Endodermal cell (in vitro differentiated cells): Measurements from ENCODE around the gene RBM18. TPM values are rescaled to one million over a fixed set of nuclear protein-coding genes. Genes with fewer than 3 reads are reported as not detected.

Experiments
- DNase-seq: peaks from one replicate; pipeline ENCODE4 v3.0.0-alpha.2; 2017
- H3K27ac ChIP-seq: 2 replicates; pipeline ENCODE4 v1.5.1; 2013; ENCODE audit warnings: mild to moderate bottlenecking, low read depth, low read length, moderate library complexity
- H3K27me3 ChIP-seq: 2 replicates; pipeline ENCODE4 v1.6.1; 2013; ENCODE audit warnings: mild to moderate bottlenecking, low read length, moderate library complexity; ENCODE audit not compliant: insufficient read depth, control insufficient read depth, poor library complexity, severe bottlenecking
- H3K36me3 ChIP-seq: 2 replicates; pipeline ENCODE4 v1.7.0; 2013; ENCODE audit warnings: mild to moderate bottlenecking, low read length, moderate library complexity; ENCODE audit not compliant: control insufficient read depth, insufficient read depth
- H3K4me1 ChIP-seq: one replicate; pipeline ENCODE4 v1.7.0; 2013; ENCODE audit warnings: low read length; ENCODE audit not compliant: control insufficient read depth, insufficient read depth
- H3K4me3 ChIP-seq: 2 replicates; pipeline ENCODE4 v1.5.1; 2013; ENCODE audit warnings: mild to moderate bottlenecking, low read length, moderate library complexity
- H3K9ac ChIP-seq: 2 replicates; pipeline ENCODE4 v1.6.1; 2013; ENCODE audit warnings: mild to moderate bottlenecking, low read length, moderate library complexity; ENCODE audit not compliant: poor library complexity, severe bottlenecking; ENCODE audit errors: extremely low read depth
- H3K9me3 ChIP-seq: 2 replicates; pipeline ENCODE4 v1.6.1; 2013; ENCODE audit warnings: mild to moderate bottlenecking, low read length, moderate library complexity; ENCODE audit not compliant: control insufficient read depth
- H3K27ac Mint-ChIP-seq: 2 replicates; pipeline ENCODE4 v1.8.0; 2020; ENCODE audit warnings: mixed read lengths
- H3K27me3 Mint-ChIP-seq: 2 replicates; pipeline ENCODE4 v1.8.0; 2021; ENCODE audit warnings: mild to moderate bottlenecking, mixed read lengths; ENCODE audit not compliant: insufficient read depth
- H3K36me3 Mint-ChIP-seq: 2 replicates; pipeline ENCODE4 v1.8.0; 2020; ENCODE audit warnings: low read depth, mixed read lengths
- H3K4me1 Mint-ChIP-seq: 2 replicates; pipeline ENCODE4 v1.8.0; 2020; ENCODE audit warnings: mixed read lengths
- H3K4me3 Mint-ChIP-seq: 2 replicates; pipeline ENCODE4 v1.8.0; 2020; ENCODE audit warnings: mild to moderate bottlenecking, moderate library complexity, mixed read lengths
- H3K9me3 Mint-ChIP-seq: 2 replicates; pipeline ENCODE4 v1.8.0; 2020; ENCODE audit warnings: mild to moderate bottlenecking, mixed read lengths
- WGBS, 2 experiments: methylation state at CpG; one replicate each; pipeline versions ENCODE4 v1.1.5 to v1.1.7; 2013; ENCODE audit warnings: missing lambda C conversion rate in 2 of 2, mixed read lengths in 1 of 2; ENCODE audit not compliant: insufficient coverage in 1 of 2, insufficient read length in 1 of 2; 5-methylcytosine and 5-hydroxymethylcytosine counted together
- total RNA-seq, 2 donors: library from RNA; stranded (reverse); fragmentation: NEBNext Ultra II Directional in 1 of 2; extraction: Animal tissue kit (Norgen Biotek cat#: 25700) in 1 of 2; gene quantifications; 2 replicates in 1 of 2; 3 replicates in 1 of 2; pipeline ENCODE4 v1.2.1, GENCODE V29; 2021
- TF ChIP-seq, protein P1 (sequence below): fragments of 200-600 bp; sonication (generic); conservative IDR thresholded peaks from 2 replicates; pipeline ENCODE4 v1.5.0; 2021; ENCODE audit warnings: antibody characterized with exemption, mild to moderate bottlenecking

The RBM18 gene
- total RNA-seq, 2 donors from 2014 or later: 15.7 to 17.3 TPM

DNA sequence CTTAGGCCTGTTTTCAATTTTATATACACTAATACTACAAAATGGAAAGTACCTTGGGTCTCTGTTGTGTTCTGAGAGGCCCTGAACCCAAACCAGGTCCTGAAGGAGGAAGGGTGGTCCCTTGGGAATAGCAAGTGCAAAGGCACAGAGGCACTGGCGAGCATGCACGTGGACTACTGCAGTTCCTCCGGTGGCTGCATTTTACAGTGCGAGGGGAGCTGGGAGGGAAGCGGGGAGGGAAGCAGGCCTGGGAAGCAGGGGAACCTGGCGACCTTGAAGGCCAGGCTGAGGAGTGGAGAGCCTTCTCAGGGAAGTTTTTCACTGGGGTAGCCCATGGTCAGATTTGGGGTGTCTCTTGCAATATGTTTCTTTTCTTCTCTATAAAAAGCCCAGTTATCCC lies 71.0 kb downstream of the RBM18 start:
- H3K27me3 Mint-ChIP-seq: peaks cover 4% of the 10 kb centered on the region
- H3K36me3 Mint-ChIP-seq: no peaks in the 10 kb centered on the region
- H3K9me3 ChIP-seq: no peaks in the 10 kb centered on the region
- no peak for DNase-seq
- no peaks in the 10 kb centered on the region for H3K4me1 ChIP-seq
- H3K9ac ChIP-seq: no peak overlapping the region
- H3K27me3 ChIP-seq: no peaks in the 10 kb centered on the region
- no peak overlapping the region for H3K4me3 ChIP-seq
- WGBS, 2 experiments: 85 to 100% methylated on average over 3 to 6 of the region's 6 CpGs
- H3K27ac Mint-ChIP-seq: no peak overlapping the region
- TF ChIP-seq, protein P1, sequence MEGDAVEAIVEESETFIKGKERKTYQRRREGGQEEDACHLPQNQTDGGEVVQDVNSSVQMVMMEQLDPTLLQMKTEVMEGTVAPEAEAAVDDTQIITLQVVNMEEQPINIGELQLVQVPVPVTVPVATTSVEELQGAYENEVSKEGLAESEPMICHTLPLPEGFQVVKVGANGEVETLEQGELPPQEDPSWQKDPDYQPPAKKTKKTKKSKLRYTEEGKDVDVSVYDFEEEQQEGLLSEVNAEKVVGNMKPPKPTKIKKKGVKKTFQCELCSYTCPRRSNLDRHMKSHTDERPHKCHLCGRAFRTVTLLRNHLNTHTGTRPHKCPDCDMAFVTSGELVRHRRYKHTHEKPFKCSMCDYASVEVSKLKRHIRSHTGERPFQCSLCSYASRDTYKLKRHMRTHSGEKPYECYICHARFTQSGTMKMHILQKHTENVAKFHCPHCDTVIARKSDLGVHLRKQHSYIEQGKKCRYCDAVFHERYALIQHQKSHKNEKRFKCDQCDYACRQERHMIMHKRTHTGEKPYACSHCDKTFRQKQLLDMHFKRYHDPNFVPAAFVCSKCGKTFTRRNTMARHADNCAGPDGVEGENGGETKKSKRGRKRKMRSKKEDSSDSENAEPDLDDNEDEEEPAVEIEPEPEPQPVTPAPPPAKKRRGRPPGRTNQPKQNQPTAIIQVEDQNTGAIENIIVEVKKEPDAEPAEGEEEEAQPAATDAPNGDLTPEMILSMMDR: no peak
- H3K27ac ChIP-seq: no peak overlapping the region
- H3K9me3 Mint-ChIP-seq: no peaks in the 10 kb centered on the region
- no peaks in the 10 kb centered on the region for H3K36me3 ChIP-seq
- no peaks in the 10 kb centered on the region for H3K4me1 Mint-ChIP-seq
- H3K4me3 Mint-ChIP-seq: no peak overlapping the region

DNA sequence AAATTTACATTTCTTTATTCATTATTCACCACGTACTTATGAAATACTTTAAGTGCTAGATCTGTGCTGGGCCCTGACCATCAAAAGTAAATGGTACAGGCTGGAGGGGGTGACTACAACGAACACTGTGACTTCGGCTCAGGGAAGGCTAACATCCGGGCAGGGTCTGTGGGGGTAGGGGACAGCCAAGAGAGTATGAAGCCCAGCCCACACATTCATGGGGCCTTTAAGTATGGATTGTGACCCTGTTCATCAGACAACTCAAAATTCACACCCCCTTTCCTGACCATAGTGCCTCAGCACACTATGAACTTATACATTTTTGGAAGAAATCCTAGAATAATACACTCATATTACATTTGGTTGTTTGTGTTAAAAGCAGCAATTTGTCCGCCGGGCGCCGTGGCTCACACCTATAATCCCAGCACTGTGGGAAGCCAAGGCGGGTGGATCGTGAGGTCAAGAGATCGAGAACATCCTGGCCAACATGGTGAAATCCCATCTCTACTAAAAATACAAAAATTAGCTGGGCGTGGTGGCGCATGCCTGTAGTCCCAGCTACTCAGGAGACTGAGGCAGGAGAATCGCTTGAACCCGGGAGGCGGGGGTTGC lies 71.6 kb downstream of the RBM18 start:
- 86 to 98% methylated on average over 6 to 16 of the region's 16 CpGs for WGBS, 2 experiments

DNA sequence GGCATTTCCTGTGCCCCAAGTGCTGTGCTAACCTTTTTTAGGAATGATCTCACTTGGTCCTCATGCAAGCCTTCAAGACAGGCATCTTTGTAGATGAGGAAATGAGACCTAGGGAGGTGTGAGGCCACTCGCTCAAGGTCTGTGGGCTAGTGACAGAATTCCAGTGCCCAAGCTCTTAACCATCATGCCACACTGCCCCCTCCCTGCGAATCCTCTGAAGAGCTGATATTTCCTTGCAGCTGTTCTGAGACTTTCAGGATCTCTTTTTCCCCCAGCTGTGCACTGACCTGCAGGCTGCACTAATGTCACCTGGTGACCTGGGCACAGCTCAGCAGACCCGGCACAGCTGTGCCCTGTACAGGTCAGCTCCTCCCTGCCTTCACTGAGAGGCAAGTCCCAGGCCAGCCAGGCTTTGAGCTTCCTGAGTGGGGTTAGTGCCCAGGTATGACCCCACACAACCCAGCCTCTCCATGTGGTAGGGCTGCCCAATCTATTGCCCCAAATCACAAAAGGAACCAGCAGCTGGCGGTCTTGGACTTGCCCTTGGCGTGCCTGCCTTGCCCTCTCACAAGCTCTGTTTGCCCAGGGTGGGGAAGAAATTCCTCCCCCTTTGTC lies 72.3 kb downstream of the RBM18 start:
- TF ChIP-seq, protein P1: peak; percentile 47
- peaks cover 2% of the 10 kb centered on the region for H3K27me3 Mint-ChIP-seq
- Histone ChIP-seq H3K27ac (no peak overlapping the region), H3K4me1 (no peaks in the 10 kb centered on the region), H3K9ac (no peak overlapping the region), H3K9me3 (no peaks in the 10 kb centered on the region), H3K36me3 (no peaks in the 10 kb centered on the region), H3K27me3 (no peaks in the 10 kb centered on the region), H3K4me3 (no peak overlapping the region)
- no peak overlapping the region for H3K27ac Mint-ChIP-seq
- no peaks in the 10 kb centered on the region for H3K36me3 Mint-ChIP-seq
- 84 to 95% methylated on average over 4 to 5 of the region's 5 CpGs for WGBS, 2 experiments
- no peaks in the 10 kb centered on the region for H3K9me3 Mint-ChIP-seq
- DNase-seq: no peak
- H3K4me1 Mint-ChIP-seq: no peaks in the 10 kb centered on the region
- no peak overlapping the region for H3K4me3 Mint-ChIP-seq

More for the DNA sequence above, 71.6 kb downstream of the RBM18 start:
- H3K36me3 Mint-ChIP-seq: no peaks in the 10 kb centered on the region
- Histone ChIP-seq H3K36me3 (no peaks in the 10 kb centered on the region), H3K27me3 (no peaks in the 10 kb centered on the region), H3K4me3 (no peak overlapping the region), H3K27ac (no peak overlapping the region), H3K9me3 (no peaks in the 10 kb centered on the region), H3K9ac (no peak overlapping the region), H3K4me1 (no peaks in the 10 kb centered on the region)
- no peaks in the 10 kb centered on the region for H3K9me3 Mint-ChIP-seq
- H3K4me3 Mint-ChIP-seq: no peak overlapping the region
- H3K4me1 Mint-ChIP-seq: no peaks in the 10 kb centered on the region
- no peaks in the 10 kb centered on the region for H3K27me3 Mint-ChIP-seq
- no peak overlapping the region for H3K27ac Mint-ChIP-seq
- DNase-seq: no peak
- TF ChIP-seq, protein P1: no peak
